ENCODE results near the gene HK2. TPM values are rescaled to one million over a fixed set of nuclear protein-coding genes. Genes with fewer than 3 reads are reported as not detected.

HK2 gene
- total and polyA plus RNA-seq, 2 of the 4 experiments (the other 2 are of a cell fraction) = 17.4 to 20.9 TPM

- H4K20me1 ChIP-seq (ENCODE audit: insufficient read depth, low read length) = peaks cover 32% of the 10 kb centered on the region
- no TSS peak for BruUV-seq (replicated peaks)
- H3K79me1 ChIP-seq (ENCODE audit: low read depth in 1 of 2, low read length in 2 of 2) = peaks cover 55 to 61% of the 10 kb centered on the region in 2 experiments
- in situ Hi-C loops (cut with MboI; ENCODE audit: low sequenced_read_pairs) = loop anchor here (25.0 kb wide), 1 partner anchor 384 kb away; the partner anchor contains the start of genes CCDC142, LBX2 and TTC31
- TF ChIP-seq FOS (IDR thresholded peaks at IDR 0.05; ENCODE audit: low read depth, low read length) (no peak), MXI1 (IDR thresholded peaks at IDR 0.05; ENCODE audit: borderline replicate concordance, low read depth, low read length) (no peak), MAFK (IDR thresholded peaks at IDR 0.05; ENCODE audit: low read depth, low read length) (no peak), CHD1 (IDR thresholded peaks at IDR 0.05; ENCODE audit: low read depth, low read length) (no peak), RFX5 (IDR thresholded peaks at IDR 0.05; ENCODE audit: low read depth, low read length) (no peak), MAZ (IDR thresholded peaks at IDR 0.05; ENCODE audit: borderline replicate concordance, low read depth, low read length) (no peak), BHLHE40 (IDR thresholded peaks at IDR 0.05; ENCODE audit: low read depth, low read length) (no peak), SMC3 (IDR thresholded peaks at IDR 0.05; ENCODE audit: low read depth, low read length) (no peak)
- TF ChIP-seq, protein P1, sequence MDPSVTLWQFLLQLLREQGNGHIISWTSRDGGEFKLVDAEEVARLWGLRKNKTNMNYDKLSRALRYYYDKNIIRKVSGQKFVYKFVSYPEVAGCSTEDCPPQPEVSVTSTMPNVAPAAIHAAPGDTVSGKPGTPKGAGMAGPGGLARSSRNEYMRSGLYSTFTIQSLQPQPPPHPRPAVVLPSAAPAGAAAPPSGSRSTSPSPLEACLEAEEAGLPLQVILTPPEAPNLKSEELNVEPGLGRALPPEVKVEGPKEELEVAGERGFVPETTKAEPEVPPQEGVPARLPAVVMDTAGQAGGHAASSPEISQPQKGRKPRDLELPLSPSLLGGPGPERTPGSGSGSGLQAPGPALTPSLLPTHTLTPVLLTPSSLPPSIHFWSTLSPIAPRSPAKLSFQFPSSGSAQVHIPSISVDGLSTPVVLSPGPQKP (IDR thresholded peaks at IDR 0.05; ENCODE audit: borderline replicate concordance, low read depth, low read length) = no peak
- TF ChIP-seq, protein P2, sequence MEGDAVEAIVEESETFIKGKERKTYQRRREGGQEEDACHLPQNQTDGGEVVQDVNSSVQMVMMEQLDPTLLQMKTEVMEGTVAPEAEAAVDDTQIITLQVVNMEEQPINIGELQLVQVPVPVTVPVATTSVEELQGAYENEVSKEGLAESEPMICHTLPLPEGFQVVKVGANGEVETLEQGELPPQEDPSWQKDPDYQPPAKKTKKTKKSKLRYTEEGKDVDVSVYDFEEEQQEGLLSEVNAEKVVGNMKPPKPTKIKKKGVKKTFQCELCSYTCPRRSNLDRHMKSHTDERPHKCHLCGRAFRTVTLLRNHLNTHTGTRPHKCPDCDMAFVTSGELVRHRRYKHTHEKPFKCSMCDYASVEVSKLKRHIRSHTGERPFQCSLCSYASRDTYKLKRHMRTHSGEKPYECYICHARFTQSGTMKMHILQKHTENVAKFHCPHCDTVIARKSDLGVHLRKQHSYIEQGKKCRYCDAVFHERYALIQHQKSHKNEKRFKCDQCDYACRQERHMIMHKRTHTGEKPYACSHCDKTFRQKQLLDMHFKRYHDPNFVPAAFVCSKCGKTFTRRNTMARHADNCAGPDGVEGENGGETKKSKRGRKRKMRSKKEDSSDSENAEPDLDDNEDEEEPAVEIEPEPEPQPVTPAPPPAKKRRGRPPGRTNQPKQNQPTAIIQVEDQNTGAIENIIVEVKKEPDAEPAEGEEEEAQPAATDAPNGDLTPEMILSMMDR (conservative IDR thresholded peaks at IDR 0.05; ENCODE audit: low read depth, low read length) = no peak
- H3K9ac ChIP-seq (ENCODE audit: low read depth, low read length) = no peak overlapping the region
- H3K36me3 ChIP-seq (ENCODE audit: control insufficient read depth, insufficient read depth, low read length) = peaks cover 41% of the 10 kb centered on the region
- H2BK120ac ChIP-seq (ENCODE audit: low read depth, low read length) = no peak overlapping the region
- peaks cover 17% of the 10 kb centered on the region for H3K9me1 ChIP-seq (ENCODE audit: insufficient read depth, low read length)
- H3K4me1 ChIP-seq (ENCODE audit: control insufficient read depth, insufficient read depth, low read length) = peaks cover 25% of the 10 kb centered on the region
- no peak overlapping the region for H3K4me3 ChIP-seq (ENCODE audit: insufficient read depth, low read depth, low read length)
- no peak overlapping the region for H4K5ac ChIP-seq (ENCODE audit: low read depth, low read length)
- no peak overlapping the region for H2BK15ac ChIP-seq (ENCODE audit: low read depth, low read length)
- H4K8ac ChIP-seq (ENCODE audit: low read depth in 2 of 2, low read length in 2 of 2) = no peak overlapping the region
- no peak overlapping the region for H3K18ac ChIP-seq (ENCODE audit: low read depth, low read length)
- H3K4me2 ChIP-seq (ENCODE audit: low read depth, low read length) = no peak overlapping the region
- no CpG with 5 or more reads among the region's 6 CpGs for WGBS, 2 experiments (ENCODE audit: extremely low coverage in 2 of 2, insufficient read length in 1 of 2)
- ChIA-PET POLR2A (ENCODE audit: unreplicated experiment) (no interaction called here), CTCF (no interaction called here)
- no peaks in the 10 kb centered on the region for H3K9me3 ChIP-seq (ENCODE audit: control insufficient read depth, insufficient read depth, low read length)
- no peak for ATAC-seq (ENCODE audit: low read depth)
- H3K27me3 ChIP-seq (ENCODE audit: control insufficient read depth, insufficient read depth, low read length) = no peaks in the 10 kb centered on the region
- no peak for DNase-seq
- H2AK5ac ChIP-seq (ENCODE audit: low read depth, low read length) = no peak overlapping the region
- intact Hi-C loops (cut with micrococcal nuclease) = no loop called here
- no peak overlapping the region for H2AFZ ChIP-seq (replicated peaks; ENCODE audit: low read length, poor library complexity)
- no peak overlapping the region for H3K4ac ChIP-seq (ENCODE audit: low read depth, low read length)
- no peak overlapping the region for H3K27ac ChIP-seq (ENCODE audit: insufficient read depth, low read length)
- no peak overlapping the region for H2BK5ac ChIP-seq (ENCODE audit: low read depth, low read length, poor library complexity, severe bottlenecking)
- no peak overlapping the region for H3K14ac ChIP-seq (replicated peaks; ENCODE audit: low read depth, low read length)
- no peak overlapping the region for H2AK9ac ChIP-seq (replicated peaks; ENCODE audit: low read depth, low read length, poor library complexity)
- H3K56ac ChIP-seq (ENCODE audit: extremely low read depth, insufficient read depth, low read length) = no peak overlapping the region
- no peak overlapping the region for H3K23ac ChIP-seq (ENCODE audit: low read depth, low read length)
- dilution Hi-C loops (cut with HindIII; ENCODE audit: low sequenced_read_pairs, unreplicated experiment) = no loop called here
- H4K91ac ChIP-seq (ENCODE audit: insufficient read depth, low read depth, low read length) = no peak overlapping the region
- H2BK20ac ChIP-seq (ENCODE audit: low read depth, low read length) = no peak overlapping the region
Measured at GRCh38 chr2:74871414-74871813, 37.5 kb downstream of the HK2 start.

All from IMR-90 (cell line).